Heart left ventricle (tissue), 13 donors: ENCODE measurements around the gene TAPT1.

Source experiments
- POLR2A ChIP-seq, 2 donors: fragments of 450-650 bp; IDR thresholded peaks; one replicate each; pipeline ENCODE4 v1.6.1; 2017; ENCODE audit warnings: antibody characterized with exemption in 2 of 2, mild to moderate bottlenecking in 2 of 2, moderate library complexity in 2 of 2
- TF ChIP-seq, protein P1 (sequence below), 12 donors: fragments of 200-600 bp; sonication (generic) in 4 of 12; IDR thresholded peaks; one replicate each; pipeline versions ENCODE4 v1.5.0 to v1.8.0; 2018 to 2022; ENCODE audit warnings: antibody characterized with exemption in 12 of 12, mild to moderate bottlenecking in 5 of 12
- donor health status: ischemic (EF 13 %, LVEDD 7.1; RV severe dilation, severe dysfunction).
- donor health status: DM: no; HTN: yes; CAD: no.
- donor health status: DM: no; HTN: no; CAD: no.
- donor health status: ischemic (EF 25% LVEDD 6.9; RV normal size, moderate dysfunction).
- donor health status: ischemic (EF 25% LVEDD 5.7; RV mildly dilated, moderate dysfunction).
- donor health status: ischemic (EF 35%, LVEDD 5.7; RV mildly dilated, moderate dysfunction).
- donor health status: nonischemic (EF 11% LVEDD 7.7; RV severe dilation, severe dysfunction).
- donor health status: DM: yes; HTN: yes; CAD: no.
- donor health status: PGD.
- donor health status: ischemic (EF 29% LVEDD 5.4; RV normal size, mild dysfunction).
- donor health status: nonischemic (EF 23%, LVEDD 6.1; RV moderate dilation, normal function).

- TF ChIP-seq, protein P1, sequence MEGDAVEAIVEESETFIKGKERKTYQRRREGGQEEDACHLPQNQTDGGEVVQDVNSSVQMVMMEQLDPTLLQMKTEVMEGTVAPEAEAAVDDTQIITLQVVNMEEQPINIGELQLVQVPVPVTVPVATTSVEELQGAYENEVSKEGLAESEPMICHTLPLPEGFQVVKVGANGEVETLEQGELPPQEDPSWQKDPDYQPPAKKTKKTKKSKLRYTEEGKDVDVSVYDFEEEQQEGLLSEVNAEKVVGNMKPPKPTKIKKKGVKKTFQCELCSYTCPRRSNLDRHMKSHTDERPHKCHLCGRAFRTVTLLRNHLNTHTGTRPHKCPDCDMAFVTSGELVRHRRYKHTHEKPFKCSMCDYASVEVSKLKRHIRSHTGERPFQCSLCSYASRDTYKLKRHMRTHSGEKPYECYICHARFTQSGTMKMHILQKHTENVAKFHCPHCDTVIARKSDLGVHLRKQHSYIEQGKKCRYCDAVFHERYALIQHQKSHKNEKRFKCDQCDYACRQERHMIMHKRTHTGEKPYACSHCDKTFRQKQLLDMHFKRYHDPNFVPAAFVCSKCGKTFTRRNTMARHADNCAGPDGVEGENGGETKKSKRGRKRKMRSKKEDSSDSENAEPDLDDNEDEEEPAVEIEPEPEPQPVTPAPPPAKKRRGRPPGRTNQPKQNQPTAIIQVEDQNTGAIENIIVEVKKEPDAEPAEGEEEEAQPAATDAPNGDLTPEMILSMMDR (IDR thresholded peaks at IDR 0.05): no peak
- no peak for TF ChIP-seq POLR2A (IDR thresholded peaks at IDR 0.05)
Observed at GRCh38 chr4:16239086-16239485, 12.8 kb upstream of the TAPT1 start.
